BE2C (cell line): ENCODE data around the gene CCDC50.

Experiments used
- DNase-seq: peaks from one replicate; pipeline ENCODE4 v3.0.0-alpha.2; 2020
- H3K27me3 ChIP-seq: fragments of 250-450 bp; sonication (Bioruptor Pico); 2 replicates; pipeline ENCODE4 v1.5.1; 2020; ENCODE audit warnings: mild to moderate bottlenecking
- H3K36me3 ChIP-seq: fragments of 250-450 bp; sonication (Bioruptor Pico); 2 replicates; pipeline ENCODE4 v1.5.1; 2020; ENCODE audit warnings: mild to moderate bottlenecking
- H3K4me1 ChIP-seq: fragments of 250-450 bp; sonication (Bioruptor Pico); 2 replicates; pipeline ENCODE4 v1.5.1; 2020
- H3K4me3 ChIP-seq: 2 replicates; pipeline ENCODE4 v1.5.1; 2011; ENCODE audit warnings: low read depth, low read length
- H3K9me3 ChIP-seq: fragments of 250-450 bp; sonication (Bioruptor Pico); 2 replicates; pipeline ENCODE4 v1.5.1; 2020
- TF ChIP-seq, protein P1 (sequence below): IDR thresholded peaks from 2 replicates; pipeline ENCODE4 v1.5.1; 2012; ENCODE audit warnings: mild to moderate bottlenecking, low read depth, low read length

CCDC50 gene

GRCh38 chr3:191347228-191347627 lies 18.0 kb downstream of the CCDC50 start:
- H3K4me3 ChIP-seq = no peak overlapping the region
- TF ChIP-seq, protein P1, sequence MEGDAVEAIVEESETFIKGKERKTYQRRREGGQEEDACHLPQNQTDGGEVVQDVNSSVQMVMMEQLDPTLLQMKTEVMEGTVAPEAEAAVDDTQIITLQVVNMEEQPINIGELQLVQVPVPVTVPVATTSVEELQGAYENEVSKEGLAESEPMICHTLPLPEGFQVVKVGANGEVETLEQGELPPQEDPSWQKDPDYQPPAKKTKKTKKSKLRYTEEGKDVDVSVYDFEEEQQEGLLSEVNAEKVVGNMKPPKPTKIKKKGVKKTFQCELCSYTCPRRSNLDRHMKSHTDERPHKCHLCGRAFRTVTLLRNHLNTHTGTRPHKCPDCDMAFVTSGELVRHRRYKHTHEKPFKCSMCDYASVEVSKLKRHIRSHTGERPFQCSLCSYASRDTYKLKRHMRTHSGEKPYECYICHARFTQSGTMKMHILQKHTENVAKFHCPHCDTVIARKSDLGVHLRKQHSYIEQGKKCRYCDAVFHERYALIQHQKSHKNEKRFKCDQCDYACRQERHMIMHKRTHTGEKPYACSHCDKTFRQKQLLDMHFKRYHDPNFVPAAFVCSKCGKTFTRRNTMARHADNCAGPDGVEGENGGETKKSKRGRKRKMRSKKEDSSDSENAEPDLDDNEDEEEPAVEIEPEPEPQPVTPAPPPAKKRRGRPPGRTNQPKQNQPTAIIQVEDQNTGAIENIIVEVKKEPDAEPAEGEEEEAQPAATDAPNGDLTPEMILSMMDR = no peak
- no peaks in the 10 kb centered on the region for H3K4me1 ChIP-seq
- H3K9me3 ChIP-seq = no peaks in the 10 kb centered on the region
- no peak for DNase-seq
- no peaks in the 10 kb centered on the region for H3K27me3 ChIP-seq
- H3K36me3 ChIP-seq = no peaks in the 10 kb centered on the region

DNA sequence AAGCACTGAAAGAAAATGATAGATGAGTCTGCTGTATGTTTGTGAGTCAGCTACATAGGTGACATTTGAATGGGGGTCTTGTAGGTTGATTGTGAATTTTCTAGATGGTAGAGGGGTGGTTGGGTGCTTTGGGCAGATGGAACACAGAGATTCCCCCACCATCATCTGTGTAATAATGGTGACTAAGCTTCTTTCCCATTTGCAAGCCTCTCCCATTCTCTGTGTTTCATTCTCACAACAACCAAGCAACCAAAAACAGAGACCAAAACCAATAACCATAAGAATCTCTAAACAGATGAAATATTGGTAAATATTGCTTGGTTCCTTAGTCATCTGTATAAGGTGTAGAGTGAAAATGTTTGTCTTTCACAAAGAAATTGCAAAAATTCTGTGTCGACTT lies 18.9 kb downstream of the CCDC50 start:
- no peaks in the 10 kb centered on the region for H3K4me1 ChIP-seq
- no peaks in the 10 kb centered on the region for H3K27me3 ChIP-seq
- no peak overlapping the region for H3K4me3 ChIP-seq
- no peak for DNase-seq
- TF ChIP-seq, protein P1 = no peak
- no peaks in the 10 kb centered on the region for H3K9me3 ChIP-seq
- no peaks in the 10 kb centered on the region for H3K36me3 ChIP-seq

- H3K4me3 ChIP-seq = no peak overlapping the region
- no peak for DNase-seq
- no peaks in the 10 kb centered on the region for H3K27me3 ChIP-seq
- TF ChIP-seq, protein P1 = no peak
- H3K36me3 ChIP-seq = no peaks in the 10 kb centered on the region
- H3K9me3 ChIP-seq = no peaks in the 10 kb centered on the region
- no peaks in the 10 kb centered on the region for H3K4me1 ChIP-seq
Measured at GRCh38 chr3:191350396-191351090, 21.3 kb downstream of the CCDC50 start.

- no peaks in the 10 kb centered on the region for H3K9me3 ChIP-seq
- TF ChIP-seq, protein P1 = no peak
- H3K27me3 ChIP-seq = no peaks in the 10 kb centered on the region
- no peak overlapping the region for H3K4me3 ChIP-seq
- H3K4me1 ChIP-seq = no peaks in the 10 kb centered on the region
- no peaks in the 10 kb centered on the region for H3K36me3 ChIP-seq
- no peak for DNase-seq
Measured at GRCh38 chr3:191352014-191352413, 22.8 kb downstream of the CCDC50 start.

GRCh38 chr3:191353022-191353777 lies 24.0 kb downstream of the CCDC50 start:
- Histone ChIP-seq H3K4me3 (no peak overlapping the region), H3K27me3 (no peaks in the 10 kb centered on the region), H3K36me3 (no peaks in the 10 kb centered on the region), H3K9me3 (no peaks in the 10 kb centered on the region), H3K4me1 (no peaks in the 10 kb centered on the region)
- no peak for DNase-seq
- TF ChIP-seq, protein P1 = no peak

GRCh38 chr3:191355406-191355805 lies 26.2 kb downstream of the CCDC50 start:
- Histone ChIP-seq H3K9me3 (no peaks in the 10 kb centered on the region), H3K4me1 (no peaks in the 10 kb centered on the region), H3K27me3 (no peaks in the 10 kb centered on the region), H3K36me3 (0 out of 2 replicates have a peak, but pooled peaks cover 3% of the 10 kb centered on the region), H3K4me3 (no peak overlapping the region)
- DNase-seq = no peak
- TF ChIP-seq, protein P1 = no peak
